Adrenal gland (tissue), 12 donors: ENCODE measurements around the gene SEC11A. TPM values are rescaled to one million over a fixed set of nuclear protein-coding genes. Genes with fewer than 3 reads are reported as not detected.
"Not testable (repeated sequence)": the region's sequence is repeated elsewhere in the genome, so short reads cannot be mapped to it uniquely, and the experiment has no call there.

Experiments used
- DNase-seq, 7 donors: peaks; one replicate each; pipeline ENCODE4 v3.0.0-alpha.2; 2019 to 2020
- H3K27ac ChIP-seq, 5 donors: fragments of 200-600 bp; sonication (generic) in 4 of 5; 1 replicate in 3 of 5; 2 replicates in 2 of 5; pipeline versions ENCODE4 v1.5.1 to v1.8.0; 2016 to 2020; ENCODE audit warnings: mild to moderate bottlenecking in 1 of 5
- H3K27me3 ChIP-seq: fragments of 200-600 bp; 2 replicates; pipeline ENCODE4 v1.8.0; 2021
- H3K36me3 ChIP-seq, 2 donors: fragments of 200-600 bp; replicated peaks in 1 of 2; 1 replicate in 1 of 2; 2 replicates in 1 of 2; pipeline versions ENCODE4 v1.5.1 to v1.8.0; 2018 to 2022
- H3K4me1 ChIP-seq, 2 donors: fragments of 200-600 bp; replicated peaks in 1 of 2; 1 replicate in 1 of 2; 2 replicates in 1 of 2; pipeline versions ENCODE4 v1.5.1 to v1.8.0; 2018 to 2021
- H3K4me3 ChIP-seq, 4 donors: fragments of 200-600 bp; sonication (generic) in 3 of 4; one replicate each; pipeline ENCODE4 v1.5.1; 2016 to 2018
- H3K9me3 ChIP-seq, 3 donors: fragments of 200-600 bp; sonication (generic) in 1 of 3; replicated peaks in 1 of 3; 1 replicate in 2 of 3; 2 replicates in 1 of 3; pipeline versions ENCODE4 v1.5.1 to v1.8.0; 2016 to 2021
- POLR2A ChIP-seq, 2 donors: fragments of 450-650 bp; IDR thresholded peaks; one replicate each; pipeline ENCODE4 v1.6.1; 2017; ENCODE audit warnings: antibody characterized with exemption in 2 of 2, mild to moderate bottlenecking in 2 of 2, moderate library complexity in 1 of 2
- WGBS, 4 donors: extraction: QIAGEN DNeasy Blood & Tissue Kit in 2 of 4; methylation state at CpG; one replicate each; pipeline versions ENCODE4 v1.1.5 to v1.1.7; 2013 to 2017; 5-methylcytosine and 5-hydroxymethylcytosine counted together
- intact Hi-C, 2 donors: fragments of 100-400 bp; cut with DNase I; formaldehyde crosslinking; loops; one replicate each; pipeline versions ENCODE4 v1.14.1 to v1.15.0; 2022 to 2023
- polyA plus RNA-seq, 3 donors: library from polyadenylated mRNA; stranded (reverse); fragments of 200-250 nt in 2 of 3; fragments of 350-450 nt in 1 of 3; fragmentation: Illumina TruSeq in 1 of 3; extraction: RNeasy Lipid Tissue Mini Kit (QIAGEN cat#74804) in 1 of 3; gene quantifications; one replicate each; pipeline ENCODE4 v1.2.3, GENCODE V29; 2013 to 2014
- total RNA-seq, 9 donors: library from RNA; depleted of rRNA in 4 of 9; stranded (reverse); fragments of >200 nt in 4 of 9; fragments of 120-200 nt in 1 of 9; fragmentation: NEBNext Ultra II Directional in 1 of 9; extraction: Animal tissue kit (Norgen Biotek cat#: 25700) in 1 of 9; gene quantifications; one replicate each; pipeline versions ENCODE4 v1.1.0 to v1.2.4, GENCODE V29; 2013 to 2023
- TF ChIP-seq, protein P1 (sequence below), 6 experiments: fragments of 450-650 bp in 4 of 6; fragments of 200-600 bp in 2 of 6; sonication (generic) in 1 of 6; IDR thresholded peaks; 1 replicate in 5 of 6; 2 replicates in 1 of 6; pipeline versions ENCODE4 v1.5.1 to v1.8.0; 2016 to 2021; ENCODE audit warnings: antibody characterized with exemption in 6 of 6, mild to moderate bottlenecking in 2 of 6, moderate library complexity in 1 of 6
- donor health status: healthy with polysubstance abuse.
- donor health status: Bipolar disorder and iron deficiency.
- donor health status: DM: yes; HTN: yes; CAD: no.
- donor health status: DM: no; HTN: no; CAD: no.
- donor health status: DM: no; HTN: no; CAD: no.
- donor health status: DM: yes; HTN: yes; CAD: no.

Gene SEC11A
- total and polyA plus RNA-seq, 12 donors: 130 to 240 (median 168) TPM

DNA sequence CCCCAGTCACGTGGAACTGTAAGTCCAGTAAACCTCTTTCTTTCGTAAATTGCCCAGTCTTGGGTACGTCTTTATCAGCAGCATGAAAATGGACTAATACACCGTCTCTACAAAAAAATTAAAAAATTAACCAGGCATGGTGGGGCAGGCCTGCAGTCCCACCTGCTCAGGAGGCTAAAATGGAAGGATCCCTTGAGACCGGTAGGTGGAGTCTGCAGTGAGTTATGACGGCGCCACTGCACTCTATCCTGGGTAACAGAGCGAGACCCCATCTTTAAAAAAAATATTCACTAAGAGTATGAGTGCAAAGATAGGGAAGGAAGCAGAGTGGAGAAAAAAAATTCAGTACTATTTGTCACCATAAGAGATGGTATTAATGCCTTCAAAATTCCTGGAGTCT, 25.6 kb downstream of the SEC11A start:
- 89 to 98% (median 95%) methylated on average over 8 of the region's 8 CpGs for WGBS, 4 donors
- Histone ChIP-seq H3K27me3 (no peaks in the 10 kb centered on the region), H3K9me3 (no peaks in the 10 kb centered on the region), H3K4me3 (no peak overlapping the region), H3K36me3 (peaks cover 0 to 18% of the 10 kb centered on the region in 2 donors), H3K4me1 (peaks cover 13 to 30% of the 10 kb centered on the region in 2 donors), H3K27ac (peak overlapping the region in 1 of 5 donors; percentile 83)
- intact Hi-C loops: no loop called here
- TF ChIP-seq POLR2A (IDR thresholded peaks at IDR 0.05): no peak
- TF ChIP-seq, protein P1, sequence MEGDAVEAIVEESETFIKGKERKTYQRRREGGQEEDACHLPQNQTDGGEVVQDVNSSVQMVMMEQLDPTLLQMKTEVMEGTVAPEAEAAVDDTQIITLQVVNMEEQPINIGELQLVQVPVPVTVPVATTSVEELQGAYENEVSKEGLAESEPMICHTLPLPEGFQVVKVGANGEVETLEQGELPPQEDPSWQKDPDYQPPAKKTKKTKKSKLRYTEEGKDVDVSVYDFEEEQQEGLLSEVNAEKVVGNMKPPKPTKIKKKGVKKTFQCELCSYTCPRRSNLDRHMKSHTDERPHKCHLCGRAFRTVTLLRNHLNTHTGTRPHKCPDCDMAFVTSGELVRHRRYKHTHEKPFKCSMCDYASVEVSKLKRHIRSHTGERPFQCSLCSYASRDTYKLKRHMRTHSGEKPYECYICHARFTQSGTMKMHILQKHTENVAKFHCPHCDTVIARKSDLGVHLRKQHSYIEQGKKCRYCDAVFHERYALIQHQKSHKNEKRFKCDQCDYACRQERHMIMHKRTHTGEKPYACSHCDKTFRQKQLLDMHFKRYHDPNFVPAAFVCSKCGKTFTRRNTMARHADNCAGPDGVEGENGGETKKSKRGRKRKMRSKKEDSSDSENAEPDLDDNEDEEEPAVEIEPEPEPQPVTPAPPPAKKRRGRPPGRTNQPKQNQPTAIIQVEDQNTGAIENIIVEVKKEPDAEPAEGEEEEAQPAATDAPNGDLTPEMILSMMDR (IDR thresholded peaks at IDR 0.05): no peak
- no peak for DNase-seq

DNA sequence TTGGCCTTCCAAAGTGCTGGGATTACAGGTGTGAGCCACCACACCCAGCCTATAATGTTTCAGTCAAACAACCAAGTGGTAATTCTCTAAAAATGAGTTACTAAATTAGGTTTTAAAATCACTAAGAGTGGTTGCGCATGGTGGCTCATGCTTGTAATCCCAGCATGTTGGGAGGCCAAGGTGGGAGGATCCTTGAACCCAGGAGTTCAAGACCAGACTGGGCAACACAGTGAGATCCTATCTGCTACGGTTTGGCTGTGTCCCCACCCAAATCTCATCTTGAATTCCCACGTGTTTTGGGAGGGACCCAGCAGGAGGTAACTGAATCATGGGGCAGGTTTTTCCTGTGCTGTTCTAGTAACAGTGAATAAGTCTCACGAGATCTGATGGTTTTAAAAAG, 26.1 kb downstream of the SEC11A start:
- TF ChIP-seq, protein P1 (IDR thresholded peaks at IDR 0.05): no peak
- TF ChIP-seq POLR2A (IDR thresholded peaks at IDR 0.05): no peak
- intact Hi-C loops: no loop called here

DNA sequence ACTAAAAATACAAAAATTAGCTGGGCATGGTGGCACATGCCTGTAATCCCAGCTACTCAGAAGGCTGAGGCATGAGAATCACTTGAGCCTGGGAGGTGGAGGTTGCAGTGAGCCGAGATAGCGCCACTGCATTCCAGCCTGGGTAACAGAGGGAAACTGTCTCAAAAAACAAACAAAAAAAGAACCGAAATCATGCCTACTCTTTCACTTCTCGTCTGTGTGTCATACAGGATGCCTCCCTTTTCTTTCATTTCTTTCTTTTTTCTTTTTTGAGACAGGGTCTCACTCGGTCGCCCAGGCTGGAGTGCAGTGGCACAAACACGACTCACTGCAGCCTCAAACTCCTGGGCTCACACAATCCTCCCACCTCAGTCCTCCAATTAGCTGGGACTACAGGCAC, 29.5 kb downstream of the SEC11A start:
- DNase-seq, H3K4me3 ChIP-seq, intact Hi-C loops, H3K27me3 ChIP-seq, H3K9me3 ChIP-seq, H3K27ac ChIP-seq: not testable (repeated sequence)
- Histone ChIP-seq H3K36me3 (peaks cover 0 to 18% of the 10 kb centered on the region in 2 donors), H3K4me1 (peaks cover 0 to 11% of the 10 kb centered on the region in 2 donors)
- 83 to 96% (median 91%) methylated on average over 7 of the region's 7 CpGs for whole genome bisulfite sequencing, 4 donors

More for the DNA sequence above, 26.1 kb downstream of the SEC11A start:
- 85 to 92% (median 90%) methylated on average over 4 of the region's 4 CpGs for WGBS, 4 donors
- no peak overlapping the region for H3K4me3 ChIP-seq
- H3K27me3 ChIP-seq: no peaks in the 10 kb centered on the region
- H3K4me1 ChIP-seq: peaks cover 13 to 30% of the 10 kb centered on the region in 2 donors
- peaks cover 0 to 18% of the 10 kb centered on the region in 2 donors for H3K36me3 ChIP-seq
- DNase-seq: no peak
- no peak overlapping the region for H3K27ac ChIP-seq
- no peaks in the 10 kb centered on the region for H3K9me3 ChIP-seq

DNA sequence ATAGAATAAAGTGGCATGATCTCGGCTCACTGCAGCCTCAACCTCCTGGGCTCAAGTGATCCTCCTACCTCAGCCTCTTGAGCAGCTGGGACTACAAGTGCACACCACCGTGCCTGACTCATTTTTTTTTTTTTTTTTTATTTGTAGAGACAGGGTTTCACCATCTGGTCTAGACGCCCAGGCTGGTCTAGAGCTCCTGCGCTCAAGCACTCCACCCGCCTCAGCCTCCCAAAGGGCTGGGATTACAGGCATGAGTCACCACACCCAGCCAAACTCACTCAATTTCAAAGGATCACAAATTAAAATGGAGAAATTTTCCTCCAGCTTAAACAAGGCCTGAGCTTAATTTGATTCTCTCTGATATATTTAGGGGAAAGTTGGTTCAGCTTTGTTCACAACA, 30.6 kb downstream of the SEC11A start:
- Histone ChIP-seq H3K9me3 (no peaks in the 10 kb centered on the region), H3K27me3 (no peaks in the 10 kb centered on the region), H3K27ac (no peak overlapping the region), H3K36me3 (peaks cover 0 to 18% of the 10 kb centered on the region in 2 donors), H3K4me3 (no peak overlapping the region), H3K4me1 (peaks cover 0 to 7% of the 10 kb centered on the region in 2 donors)
- intact Hi-C loops: no loop called here
- WGBS, 4 donors: 50 to 77% (median 61%) methylated on average over 5 of the region's 5 CpGs
- DNase-seq: peak in 6 of 7 donors; percentile 61 to 72 (median 65)
- no peak for TF ChIP-seq POLR2A (IDR thresholded peaks at IDR 0.05)
- TF ChIP-seq, protein P1 (IDR thresholded peaks at IDR 0.05): no peak

DNA sequence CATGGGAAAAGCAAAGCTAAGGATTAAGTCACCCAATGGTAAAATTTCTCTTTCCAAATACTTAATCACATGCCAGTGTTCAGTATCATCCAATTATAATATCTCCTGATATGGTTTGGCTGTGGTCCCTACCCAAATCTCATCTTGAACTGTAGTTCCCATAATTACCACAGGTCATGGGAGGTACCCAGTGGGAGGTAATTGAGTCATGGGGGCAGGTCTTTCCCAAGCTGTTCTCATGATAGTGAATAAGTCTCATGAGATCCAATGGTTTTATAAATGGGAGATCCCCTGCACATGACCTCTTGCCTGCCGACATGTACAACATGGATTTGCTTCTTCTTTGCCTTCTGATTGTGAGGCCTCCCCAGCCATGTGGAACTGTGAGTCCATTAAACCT, 31.8 kb downstream of the SEC11A start:
- 28 to 88% (median 46%) methylated on average over 1 of the region's 1 CpG for WGBS, 4 donors
- TF ChIP-seq, protein P1 (IDR thresholded peaks at IDR 0.05): no peak
- TF ChIP-seq POLR2A (IDR thresholded peaks at IDR 0.05): no peak

More for the DNA sequence above, 31.8 kb downstream of the SEC11A start:
- Histone ChIP-seq H3K4me3 (no peak overlapping the region), H3K4me1 (peaks cover 0 to 7% of the 10 kb centered on the region in 2 donors), H3K27me3 (no peaks in the 10 kb centered on the region), H3K27ac (no peak overlapping the region), H3K36me3 (peaks cover 0 to 9% of the 10 kb centered on the region in 2 donors), H3K9me3 (no peaks in the 10 kb centered on the region)
- peak in 2 of 7 donors; percentile 27 to 36 for DNase-seq
- intact Hi-C loops: no loop called here
